Stimulated activated memory B cell treated with anti-CD40 and anti-IgM and Interleukin-4, amounts not matched to agents 10 μg/mL and 1 μg/mL and 100 μg/mL, for 72 hours (primary cell): ENCODE data around the gene PTPRN2.

Experiments used
- ATAC-seq: fragments of 150-1000 bp; cut with Tn5 transposase; 2 replicates; pipeline ENCODE4 v1.10.0; 2021
- H3K27ac Mint-ChIP-seq: one replicate; pipeline ENCODE4 v1.8.0; 2022; ENCODE audit warnings: mild to moderate bottlenecking, mixed read lengths
- H3K27me3 Mint-ChIP-seq: one replicate; pipeline ENCODE4 v1.8.0; 2022; ENCODE audit warnings: mixed read lengths
- H3K36me3 Mint-ChIP-seq: one replicate; pipeline ENCODE4 v1.8.0; 2022; ENCODE audit warnings: mixed read lengths
- H3K4me1 Mint-ChIP-seq: one replicate; pipeline ENCODE4 v1.8.0; 2022; ENCODE audit warnings: mixed read lengths
- H3K4me3 Mint-ChIP-seq: one replicate; pipeline ENCODE4 v1.8.0; 2022; ENCODE audit warnings: mild to moderate bottlenecking, moderate library complexity, mixed read lengths
- H3K9me3 Mint-ChIP-seq: one replicate; pipeline ENCODE4 v1.8.0; 2022; ENCODE audit warnings: mixed read lengths

Gene PTPRN2

GRCh38 chr7:157977717-157978496 lies 609.7 kb downstream of the PTPRN2 start:
- no peak for ATAC-seq
- no peaks in the 10 kb centered on the region for H3K36me3 Mint-ChIP-seq
- H3K27ac Mint-ChIP-seq: no peak overlapping the region
- no peaks in the 10 kb centered on the region for H3K27me3 Mint-ChIP-seq
- H3K9me3 Mint-ChIP-seq: peaks cover 5% of the 10 kb centered on the region
- no peak overlapping the region for H3K4me3 Mint-ChIP-seq
- H3K4me1 Mint-ChIP-seq: no peaks in the 10 kb centered on the region

- H3K27ac Mint-ChIP-seq: no peak overlapping the region
- H3K4me1 Mint-ChIP-seq: no peaks in the 10 kb centered on the region
- no peak overlapping the region for H3K4me3 Mint-ChIP-seq
- no peak for ATAC-seq
- H3K9me3 Mint-ChIP-seq: peaks cover 5% of the 10 kb centered on the region
- no peaks in the 10 kb centered on the region for H3K36me3 Mint-ChIP-seq
- H3K27me3 Mint-ChIP-seq: no peaks in the 10 kb centered on the region
These were observed 610.3 kb downstream of the PTPRN2 start for GRCh38 chr7:157977306-157977705.

- Mint-ChIP-seq H3K9me3 (peaks cover 5% of the 10 kb centered on the region), H3K27me3 (no peaks in the 10 kb centered on the region), H3K36me3 (no peaks in the 10 kb centered on the region), H3K4me3 (no peak overlapping the region), H3K4me1 (no peaks in the 10 kb centered on the region), H3K27ac (no peak overlapping the region)
- no peak for ATAC-seq
These were observed 611.2 kb downstream of the PTPRN2 start for GRCh38 chr7:157976406-157976805.

- no peak overlapping the region for H3K4me3 Mint-ChIP-seq
These were observed 611.9 kb downstream of the PTPRN2 start for GRCh38 chr7:157975401-157976372.

GRCh38 chr7:157974678-157975230 lies 612.9 kb downstream of the PTPRN2 start:
- no peak for ATAC-seq
- no peaks in the 10 kb centered on the region for H3K27me3 Mint-ChIP-seq
- no peaks in the 10 kb centered on the region for H3K36me3 Mint-ChIP-seq
- no peaks in the 10 kb centered on the region for H3K4me1 Mint-ChIP-seq
- H3K27ac Mint-ChIP-seq: no peak overlapping the region
- H3K4me3 Mint-ChIP-seq: no peak overlapping the region
- H3K9me3 Mint-ChIP-seq: peaks cover 8% of the 10 kb centered on the region

More at GRCh38 chr7:157975401-157976372, 611.9 kb downstream of the PTPRN2 start:
- Mint-ChIP-seq H3K36me3 (no peaks in the 10 kb centered on the region), H3K27ac (no peak overlapping the region), H3K4me1 (no peaks in the 10 kb centered on the region), H3K9me3 (peaks cover 5% of the 10 kb centered on the region), H3K27me3 (no peaks in the 10 kb centered on the region)
- ATAC-seq: no peak

- Mint-ChIP-seq H3K36me3 (no peaks in the 10 kb centered on the region), H3K27ac (no peak overlapping the region), H3K27me3 (no peaks in the 10 kb centered on the region), H3K4me1 (no peaks in the 10 kb centered on the region), H3K9me3 (peaks cover 12% of the 10 kb centered on the region), H3K4me3 (no peak overlapping the region)
- ATAC-seq: no peak
These were observed 613.5 kb downstream of the PTPRN2 start for GRCh38 chr7:157973971-157974677.

GRCh38 chr7:157972914-157973313 lies 614.7 kb downstream of the PTPRN2 start:
- no peak for ATAC-seq

GRCh38 chr7:157971501-157971900 lies 616.1 kb downstream of the PTPRN2 start:
- H3K36me3 Mint-ChIP-seq: no peaks in the 10 kb centered on the region
- no peak for ATAC-seq
- H3K4me3 Mint-ChIP-seq: no peak overlapping the region
- H3K27ac Mint-ChIP-seq: no peak overlapping the region
- no peaks in the 10 kb centered on the region for H3K4me1 Mint-ChIP-seq
- H3K9me3 Mint-ChIP-seq: peaks cover 12% of the 10 kb centered on the region
- no peaks in the 10 kb centered on the region for H3K27me3 Mint-ChIP-seq

More at GRCh38 chr7:157972914-157973313, 614.7 kb downstream of the PTPRN2 start:
- no peaks in the 10 kb centered on the region for H3K36me3 Mint-ChIP-seq
- H3K4me1 Mint-ChIP-seq: no peaks in the 10 kb centered on the region
- peaks cover 12% of the 10 kb centered on the region for H3K9me3 Mint-ChIP-seq
- no peaks in the 10 kb centered on the region for H3K27me3 Mint-ChIP-seq
- no peak overlapping the region for H3K4me3 Mint-ChIP-seq
- no peak overlapping the region for H3K27ac Mint-ChIP-seq

GRCh38 chr7:157970744-157971143 lies 616.9 kb downstream of the PTPRN2 start:
- Mint-ChIP-seq H3K27ac (no peak overlapping the region), H3K27me3 (no peaks in the 10 kb centered on the region), H3K9me3 (peaks cover 12% of the 10 kb centered on the region), H3K4me1 (no peaks in the 10 kb centered on the region), H3K4me3 (no peak overlapping the region), H3K36me3 (no peaks in the 10 kb centered on the region)
- ATAC-seq: no peak

GRCh38 chr7:157969995-157970394 lies 617.6 kb downstream of the PTPRN2 start:
- Mint-ChIP-seq H3K27me3 (no peaks in the 10 kb centered on the region), H3K9me3 (peaks cover 11% of the 10 kb centered on the region), H3K4me3 (no peak overlapping the region), H3K27ac (no peak overlapping the region), H3K36me3 (no peaks in the 10 kb centered on the region), H3K4me1 (no peaks in the 10 kb centered on the region)
- ATAC-seq: no peak

GRCh38 chr7:157966490-157966889 lies 621.1 kb downstream of the PTPRN2 start:
- Mint-ChIP-seq H3K4me1 (no peaks in the 10 kb centered on the region), H3K27me3 (no peaks in the 10 kb centered on the region), H3K9me3 (peaks cover 11% of the 10 kb centered on the region), H3K36me3 (no peaks in the 10 kb centered on the region), H3K4me3 (no peak overlapping the region), H3K27ac (no peak overlapping the region)
- no peak for ATAC-seq

- ATAC-seq: no peak
- Mint-ChIP-seq H3K36me3 (no peaks in the 10 kb centered on the region), H3K27ac (no peak overlapping the region), H3K27me3 (no peaks in the 10 kb centered on the region), H3K9me3 (peaks cover 5% of the 10 kb centered on the region), H3K4me1 (no peaks in the 10 kb centered on the region), H3K4me3 (no peak overlapping the region)
These were observed 623.1 kb downstream of the PTPRN2 start for GRCh38 chr7:157964521-157964920.

GRCh38 chr7:157964016-157964415 lies 623.6 kb downstream of the PTPRN2 start:
- peaks cover 3% of the 10 kb centered on the region for H3K9me3 Mint-ChIP-seq
- H3K4me3 Mint-ChIP-seq: no peak overlapping the region
- no peak overlapping the region for H3K27ac Mint-ChIP-seq
- H3K27me3 Mint-ChIP-seq: no peaks in the 10 kb centered on the region
- no peaks in the 10 kb centered on the region for H3K4me1 Mint-ChIP-seq
- no peaks in the 10 kb centered on the region for H3K36me3 Mint-ChIP-seq
- ATAC-seq: peak; percentile 35

- Mint-ChIP-seq H3K4me3 (no peak overlapping the region), H3K4me1 (no peaks in the 10 kb centered on the region), H3K9me3 (peaks cover 3% of the 10 kb centered on the region), H3K36me3 (no peaks in the 10 kb centered on the region), H3K27me3 (no peaks in the 10 kb centered on the region), H3K27ac (no peak overlapping the region)
- no peak for ATAC-seq
These were observed 624.1 kb downstream of the PTPRN2 start for GRCh38 chr7:157963526-157963925.
